Tibial artery (tissue), 4 donors: ENCODE measurements around the gene ANXA5.
A peak's percentile ranks its signal among the peaks of the same experiment; 100 is the strongest.

Experiments
- DNase-seq, 2 donors: peaks; one replicate each; pipeline ENCODE4 v3.0.0-alpha.2; 2019
- H3K27ac ChIP-seq, 2 donors: fragments of 200-600 bp; sonication (generic) in 1 of 2; 1 replicate in 1 of 2; 2 replicates in 1 of 2; pipeline ENCODE4 v1.5.1; 2018 to 2019; ENCODE audit warnings: mild to moderate bottlenecking in 1 of 2
- H3K27me3 ChIP-seq, 2 donors: fragments of 200-600 bp; sonication (generic) in 1 of 2; one replicate each; pipeline versions ENCODE4 v1.5.1 to v1.6.0; 2016 to 2019
- H3K36me3 ChIP-seq, 3 donors: fragments of 200-600 bp; sonication (generic) in 2 of 3; one replicate each; pipeline ENCODE4 v1.5.1; 2016 to 2019; ENCODE audit warnings: mild to moderate bottlenecking in 2 of 3
- H3K4me1 ChIP-seq, 4 donors: fragments of 200-600 bp; sonication (generic) in 2 of 4; 1 replicate in 3 of 4; 2 replicates in 1 of 4; pipeline ENCODE4 v1.5.1; 2016 to 2019
- H3K4me3 ChIP-seq, 2 donors: fragments of 200-600 bp; sonication (generic) in 1 of 2; 1 replicate in 1 of 2; 2 replicates in 1 of 2; pipeline ENCODE4 v1.5.1; 2018 to 2019; ENCODE audit warnings: mild to moderate bottlenecking in 2 of 2
- H3K9me3 ChIP-seq, 3 donors: fragments of 200-600 bp; sonication (generic) in 1 of 3; one replicate each; pipeline ENCODE4 v1.5.1; 2016 to 2019
- CTCF ChIP-seq, 2 experiments: fragments of 200-600 bp in 1 of 2; fragments of 450-650 bp in 1 of 2; IDR thresholded peaks; one replicate each; pipeline ENCODE4 v1.5.1; 2017 to 2019; ENCODE audit warnings: antibody characterized with exemption in 2 of 2, mild to moderate bottlenecking in 1 of 2, moderate library complexity in 1 of 2
- intact Hi-C: fragments of 100-400 bp; cut with DNase I; formaldehyde crosslinking; loops from one replicate; pipeline ENCODE4 v1.15.0; 2023; ENCODE audit warnings: low total_unique reads

The ANXA5 gene

GRCh38 chr4:121711263-121712000, 14.7 kb upstream of the ANXA5 start:
- peak; percentile 89 to 92 for DNase-seq
- Histone ChIP-seq H3K36me3 (no peaks in the 10 kb centered on the region), H3K9me3 (no peaks in the 10 kb centered on the region), H3K27ac (peak overlapping the region; percentile 74 to 80), H3K4me3 (peak overlapping the region; percentile 26 to 35), H3K4me1 (peaks cover 0 to 9% (median 7%) of the 10 kb centered on the region in 4 donors), H3K27me3 (no peaks in the 10 kb centered on the region)
- no peak for TF ChIP-seq CTCF (IDR thresholded peaks at IDR 0.05)
- intact Hi-C loops: no loop called here

- no peaks in the 10 kb centered on the region for H3K9me3 ChIP-seq
- DNase-seq: no peak
- no peak for TF ChIP-seq CTCF (IDR thresholded peaks at IDR 0.05)
- no peak overlapping the region for H3K4me3 ChIP-seq
- H3K36me3 ChIP-seq: no peaks in the 10 kb centered on the region
- H3K27ac ChIP-seq: no peak overlapping the region
- no peaks in the 10 kb centered on the region for H3K27me3 ChIP-seq
- intact Hi-C loops: no loop called here
- H3K4me1 ChIP-seq: peaks cover 0 to 9% (median 7%) of the 10 kb centered on the region in 4 donors
Observed at GRCh38 chr4:121709766-121710405, 13.1 kb upstream of the ANXA5 start.

GRCh38 chr4:121707344-121707743, 10.6 kb upstream of the ANXA5 start:
- TF ChIP-seq CTCF (IDR thresholded peaks at IDR 0.05): no peak
- Histone ChIP-seq H3K27me3 (no peaks in the 10 kb centered on the region), H3K36me3 (no peaks in the 10 kb centered on the region), H3K4me3 (no peak overlapping the region), H3K4me1 (peaks cover 0 to 9% (median 7%) of the 10 kb centered on the region in 4 donors), H3K9me3 (no peaks in the 10 kb centered on the region), H3K27ac (no peak overlapping the region)
- no peak for DNase-seq
- intact Hi-C loops: no loop called here

- H3K36me3 ChIP-seq: no peaks in the 10 kb centered on the region
- no peaks in the 10 kb centered on the region for H3K9me3 ChIP-seq
- H3K27ac ChIP-seq: no peak overlapping the region
- no peak for DNase-seq
- intact Hi-C loops: no loop called here
- no peaks in the 10 kb centered on the region for H3K27me3 ChIP-seq
- no peak overlapping the region for H3K4me3 ChIP-seq
- H3K4me1 ChIP-seq: peaks cover 0 to 3% (median 1%) of the 10 kb centered on the region in 4 donors
- TF ChIP-seq CTCF (IDR thresholded peaks at IDR 0.05): no peak
Observed at GRCh38 chr4:121706595-121707021, 9.8 kb upstream of the ANXA5 start.

- TF ChIP-seq CTCF (IDR thresholded peaks at IDR 0.05): no peak
- H3K27ac ChIP-seq: no peak overlapping the region
Observed at GRCh38 chr4:121705521-121705920, 8.7 kb upstream of the ANXA5 start.

More at GRCh38 chr4:121705521-121705920, 8.7 kb upstream of the ANXA5 start:
- Histone ChIP-seq H3K36me3 (no peaks in the 10 kb centered on the region), H3K9me3 (no peaks in the 10 kb centered on the region), H3K4me3 (no peak overlapping the region), H3K27me3 (no peaks in the 10 kb centered on the region), H3K4me1 (no peaks in the 10 kb centered on the region)
- no peak for DNase-seq
- intact Hi-C loops: no loop called here
